ENCODE results near the gene DEFB125. TPM values are rescaled to one million over a fixed set of nuclear protein-coding genes. Genes with fewer than 3 reads are reported as not detected.
"Not testable (repeated sequence)": the region's sequence is repeated elsewhere in the genome, so short reads cannot be mapped to it uniquely, and the experiment has no call there.

The DEFB125 gene
- total RNA-seq, 1 experiment from 2014 or later = not detected

DNA sequence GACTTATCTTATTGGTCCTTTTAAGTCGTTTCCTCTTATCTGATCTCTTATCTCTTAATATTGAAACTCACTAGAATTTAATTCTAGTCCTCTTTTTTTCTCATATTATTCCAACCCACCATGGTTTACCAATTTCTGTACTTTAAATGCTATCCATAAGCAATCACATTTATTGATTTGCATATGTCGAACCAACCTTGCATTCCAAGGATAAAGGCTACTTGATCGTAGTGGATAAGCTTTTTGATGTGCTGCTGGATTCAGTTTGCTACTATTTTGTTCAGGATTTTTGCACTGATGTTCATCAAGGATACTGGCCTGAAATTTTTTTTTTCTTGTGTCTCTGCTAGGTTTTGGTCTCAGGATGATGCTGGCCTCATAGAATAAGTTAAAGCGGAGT is 7.7 kb downstream of the DEFB125 start:
- TF ChIP-seq SIN3A (IDR thresholded peaks at IDR 0.05; ENCODE audit: borderline replicate concordance, insufficient read depth, low read depth, low read length) (no peak), TCF7L2 (IDR thresholded peaks at IDR 0.05; ENCODE audit: low read depth, low read length) (no peak), POLR2AphosphoS5 (IDR thresholded peaks at IDR 0.05; ENCODE audit: low read depth, low read length) (no peak)
- TF ChIP-seq, protein P1, sequence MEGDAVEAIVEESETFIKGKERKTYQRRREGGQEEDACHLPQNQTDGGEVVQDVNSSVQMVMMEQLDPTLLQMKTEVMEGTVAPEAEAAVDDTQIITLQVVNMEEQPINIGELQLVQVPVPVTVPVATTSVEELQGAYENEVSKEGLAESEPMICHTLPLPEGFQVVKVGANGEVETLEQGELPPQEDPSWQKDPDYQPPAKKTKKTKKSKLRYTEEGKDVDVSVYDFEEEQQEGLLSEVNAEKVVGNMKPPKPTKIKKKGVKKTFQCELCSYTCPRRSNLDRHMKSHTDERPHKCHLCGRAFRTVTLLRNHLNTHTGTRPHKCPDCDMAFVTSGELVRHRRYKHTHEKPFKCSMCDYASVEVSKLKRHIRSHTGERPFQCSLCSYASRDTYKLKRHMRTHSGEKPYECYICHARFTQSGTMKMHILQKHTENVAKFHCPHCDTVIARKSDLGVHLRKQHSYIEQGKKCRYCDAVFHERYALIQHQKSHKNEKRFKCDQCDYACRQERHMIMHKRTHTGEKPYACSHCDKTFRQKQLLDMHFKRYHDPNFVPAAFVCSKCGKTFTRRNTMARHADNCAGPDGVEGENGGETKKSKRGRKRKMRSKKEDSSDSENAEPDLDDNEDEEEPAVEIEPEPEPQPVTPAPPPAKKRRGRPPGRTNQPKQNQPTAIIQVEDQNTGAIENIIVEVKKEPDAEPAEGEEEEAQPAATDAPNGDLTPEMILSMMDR (IDR thresholded peaks at IDR 0.05) = no peak
- TF ChIP-seq, protein P2, sequence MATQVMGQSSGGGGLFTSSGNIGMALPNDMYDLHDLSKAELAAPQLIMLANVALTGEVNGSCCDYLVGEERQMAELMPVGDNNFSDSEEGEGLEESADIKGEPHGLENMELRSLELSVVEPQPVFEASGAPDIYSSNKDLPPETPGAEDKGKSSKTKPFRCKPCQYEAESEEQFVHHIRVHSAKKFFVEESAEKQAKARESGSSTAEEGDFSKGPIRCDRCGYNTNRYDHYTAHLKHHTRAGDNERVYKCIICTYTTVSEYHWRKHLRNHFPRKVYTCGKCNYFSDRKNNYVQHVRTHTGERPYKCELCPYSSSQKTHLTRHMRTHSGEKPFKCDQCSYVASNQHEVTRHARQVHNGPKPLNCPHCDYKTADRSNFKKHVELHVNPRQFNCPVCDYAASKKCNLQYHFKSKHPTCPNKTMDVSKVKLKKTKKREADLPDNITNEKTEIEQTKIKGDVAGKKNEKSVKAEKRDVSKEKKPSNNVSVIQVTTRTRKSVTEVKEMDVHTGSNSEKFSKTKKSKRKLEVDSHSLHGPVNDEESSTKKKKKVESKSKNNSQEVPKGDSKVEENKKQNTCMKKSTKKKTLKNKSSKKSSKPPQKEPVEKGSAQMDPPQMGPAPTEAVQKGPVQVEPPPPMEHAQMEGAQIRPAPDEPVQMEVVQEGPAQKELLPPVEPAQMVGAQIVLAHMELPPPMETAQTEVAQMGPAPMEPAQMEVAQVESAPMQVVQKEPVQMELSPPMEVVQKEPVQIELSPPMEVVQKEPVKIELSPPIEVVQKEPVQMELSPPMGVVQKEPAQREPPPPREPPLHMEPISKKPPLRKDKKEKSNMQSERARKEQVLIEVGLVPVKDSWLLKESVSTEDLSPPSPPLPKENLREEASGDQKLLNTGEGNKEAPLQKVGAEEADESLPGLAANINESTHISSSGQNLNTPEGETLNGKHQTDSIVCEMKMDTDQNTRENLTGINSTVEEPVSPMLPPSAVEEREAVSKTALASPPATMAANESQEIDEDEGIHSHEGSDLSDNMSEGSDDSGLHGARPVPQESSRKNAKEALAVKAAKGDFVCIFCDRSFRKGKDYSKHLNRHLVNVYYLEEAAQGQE (IDR thresholded peaks at IDR 0.05; ENCODE audit: insufficient read depth in 1 of 2, low read depth in 2 of 2, low read length in 1 of 2) = no peak
- intact Hi-C loops (cut with micrococcal nuclease; ENCODE audit: unreplicated experiment) = no loop called here
- BruUV-seq (replicated peaks) = no TSS peak
- no peak overlapping the region for H3K27ac ChIP-seq (ENCODE audit: low read length)
- CTCF ChIA-PET = no interaction called here
- no peaks in the 10 kb centered on the region for H3K4me1 ChIP-seq (ENCODE audit: control insufficient read depth, insufficient read depth, low read length)
- DNase-seq (ENCODE audit: low read depth, low spot score) = no peak
- peaks cover 4% of the 10 kb centered on the region; the same call in 1 of the 2 replicates for H3K9me3 ChIP-seq (ENCODE audit: control insufficient read depth, insufficient read depth, low read depth, low read length)
- POLR2A ChIA-PET = no interaction called here
- peaks cover 21% of the 10 kb centered on the region for H3K27me3 ChIP-seq (ENCODE audit: control insufficient read depth, insufficient read depth, low read length)
- H3K36me3 ChIP-seq (ENCODE audit: control insufficient read depth, insufficient read depth, low read length) = no peaks in the 10 kb centered on the region
- in situ Hi-C loops (cut with HindIII; ENCODE audit: low pct_unique_long_range_greater_than_20kb, low sequenced_read_pairs) = no loop called here
- ATAC-seq = no peak
- no peak overlapping the region for H3K4me3 ChIP-seq (ENCODE audit: low read depth in 2 of 2, low read length in 2 of 2)

DNA sequence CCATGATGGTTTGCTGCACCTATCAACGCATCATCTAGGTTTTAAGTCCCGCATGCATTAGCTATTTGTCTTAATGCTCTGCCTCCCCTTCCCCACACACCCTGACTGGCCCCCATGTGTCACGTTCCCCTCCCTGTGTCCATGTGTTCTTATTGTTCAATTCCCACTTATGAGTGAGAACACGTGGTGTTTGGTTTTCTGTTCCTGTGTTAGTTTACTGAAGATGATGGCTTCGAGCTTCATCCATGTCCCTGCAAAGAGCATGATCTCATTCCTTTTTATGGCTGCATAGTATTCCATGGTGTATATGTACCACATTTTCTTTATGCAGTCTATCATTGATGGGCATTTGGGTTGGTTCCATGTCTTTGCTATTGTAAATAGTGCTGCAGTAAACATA is 10.2 kb downstream of the DEFB125 start:
- in situ Hi-C loops (cut with HindIII; ENCODE audit: low pct_unique_long_range_greater_than_20kb, low sequenced_read_pairs); CTCF ChIA-PET; intact Hi-C loops (cut with micrococcal nuclease; ENCODE audit: unreplicated experiment): not testable (repeated sequence)

DNA sequence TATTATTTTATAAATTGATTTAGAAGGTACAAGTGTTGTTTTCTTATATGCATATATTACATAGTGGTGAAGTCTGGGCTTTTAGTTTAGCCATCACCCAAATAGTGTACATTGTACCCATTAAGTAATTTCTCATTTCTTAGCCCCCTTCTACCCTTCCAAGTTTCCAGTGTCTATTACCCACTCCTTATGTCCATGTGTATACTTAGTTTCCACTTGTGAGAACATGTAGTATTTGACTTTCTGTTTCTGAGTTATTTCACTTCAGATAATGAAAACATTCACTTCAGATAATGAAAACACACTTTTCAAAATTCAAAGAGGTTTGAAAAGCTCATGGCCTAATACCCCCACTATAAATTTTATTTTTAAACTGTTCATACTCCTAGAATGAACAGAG is 14.5 kb downstream of the DEFB125 start:
- intact Hi-C loops (cut with micrococcal nuclease; ENCODE audit: unreplicated experiment) = no loop called here
- POLR2A ChIA-PET = no interaction called here
- H3K9me3 ChIP-seq (ENCODE audit: control insufficient read depth, insufficient read depth, low read depth, low read length) = no peaks in the 10 kb centered on the region
- no peak overlapping the region for H3K4me3 ChIP-seq (ENCODE audit: low read depth in 2 of 2, low read length in 2 of 2)
- H3K4me1 ChIP-seq (ENCODE audit: control insufficient read depth, insufficient read depth, low read length) = no peaks in the 10 kb centered on the region
- no peaks in the 10 kb centered on the region for H3K36me3 ChIP-seq (ENCODE audit: control insufficient read depth, insufficient read depth, low read length)
- CTCF ChIA-PET = no interaction called here
- no peak for TF ChIP-seq TCF7L2 (IDR thresholded peaks at IDR 0.05; ENCODE audit: low read depth, low read length)
- no peak for TF ChIP-seq POLR2AphosphoS5 (IDR thresholded peaks at IDR 0.05; ENCODE audit: low read depth, low read length)
- TF ChIP-seq SIN3A (IDR thresholded peaks at IDR 0.05; ENCODE audit: borderline replicate concordance, insufficient read depth, low read depth, low read length) = no peak
- TF ChIP-seq, protein P1 (IDR thresholded peaks at IDR 0.05) = no peak
- TF ChIP-seq, protein P2 (IDR thresholded peaks at IDR 0.05; ENCODE audit: insufficient read depth in 1 of 2, low read depth in 2 of 2, low read length in 1 of 2) = no peak
- BruUV-seq (replicated peaks) = no TSS peak
- no peak for DNase-seq (ENCODE audit: low read depth, low spot score)
- peaks cover 22% of the 10 kb centered on the region for H3K27me3 ChIP-seq (ENCODE audit: control insufficient read depth, insufficient read depth, low read length)
- in situ Hi-C loops (cut with HindIII; ENCODE audit: low pct_unique_long_range_greater_than_20kb, low sequenced_read_pairs) = no loop called here
- ATAC-seq = no peak
- no peak overlapping the region for H3K27ac ChIP-seq (ENCODE audit: low read length)

More for the DNA sequence above, 10.2 kb downstream of the DEFB125 start:
- H3K4me1 ChIP-seq (ENCODE audit: control insufficient read depth, insufficient read depth, low read length); DNase-seq (ENCODE audit: low read depth, low spot score); POLR2A ChIA-PET; H3K27ac ChIP-seq (ENCODE audit: low read length); H3K9me3 ChIP-seq (ENCODE audit: control insufficient read depth, insufficient read depth, low read depth, low read length); BruUV-seq (replicated peaks); ATAC-seq; H3K36me3 ChIP-seq (ENCODE audit: control insufficient read depth, insufficient read depth, low read length); H3K4me3 ChIP-seq (ENCODE audit: low read depth in 2 of 2, low read length in 2 of 2): not testable (repeated sequence)
- peaks cover 11% of the 10 kb centered on the region for H3K27me3 ChIP-seq (ENCODE audit: control insufficient read depth, insufficient read depth, low read length)
